Measurements from ENCODE around the gene GSK3A. TPM values are rescaled to one million over a fixed set of nuclear protein-coding genes. Genes with fewer than 3 reads are reported as not detected.

The GSK3A gene
- total RNA-seq, 2 experiments from 2014 or later = 30.5 to 31.7 TPM

- peak overlapping the region; percentile 95 for H3K27ac Mint-ChIP-seq
- peaks cover 77% of the 10 kb centered on the region for H3K4me1 Mint-ChIP-seq (ENCODE audit: low read depth)
- DNase-seq = peak; percentile 88
- no peak for TF ChIP-seq CTCF (IDR thresholded peaks at IDR 0.05)
- ChIA-PET CTCF (interaction anchor here (0.6 to 5.5 kb wide), 13 partner anchors 10 to 203 kb away, joined by 3 to 41 read pairs (median 3); partner anchors contain the start of genes GSK3A and POU2F2), POLR2A (interaction anchor here (0.6 to 1.6 kb wide), 7 partner anchors 9 to 335 kb away, joined by 3 to 6 read pairs (median 4); no protein-coding TSS in a partner anchor)
- peaks cover 63% of the 10 kb centered on the region for H3K36me3 Mint-ChIP-seq (ENCODE audit: low read depth)
- H3K27me3 Mint-ChIP-seq = no peaks in the 10 kb centered on the region
- ATAC-seq = peak; percentile 74
- intact Hi-C loops (cut with micrococcal nuclease) = no loop called here
- H3K4me3 Mint-ChIP-seq = peak overlapping the region; percentile 72
- H3K9me3 Mint-ChIP-seq = no peaks in the 10 kb centered on the region
Measured at GRCh38 chr19:42198676-42199439, 43.5 kb downstream of the GSK3A start.

- DNase-seq (no peak), ATAC-seq (no peak)
- Mint-ChIP-seq H3K4me1 (ENCODE audit: low read depth) (peaks cover 68% of the 10 kb centered on the region), H3K27ac (peak overlapping the region; percentile 59), H3K36me3 (ENCODE audit: low read depth) (peaks cover 52% of the 10 kb centered on the region), H3K4me3 (no peak overlapping the region), H3K27me3 (no peaks in the 10 kb centered on the region), H3K9me3 (peaks cover 1% of the 10 kb centered on the region)
- intact Hi-C loops (cut with micrococcal nuclease) = no loop called here
- no peak for TF ChIP-seq CTCF (IDR thresholded peaks at IDR 0.05)
- CTCF ChIA-PET = interaction anchor here (3.8 to 5.5 kb wide), 2 partner anchors 12 to 82 kb away, joined by 11 to 41 read pairs; no protein-coding TSS in a partner anchor
- POLR2A ChIA-PET = interaction anchor here (0.6 to 1.5 kb wide), 3 partner anchors 10 to 65 kb away, joined by 3 to 6 read pairs (median 3); no protein-coding TSS in a partner anchor
Measured at GRCh38 chr19:42197375-42197817, 45.0 kb downstream of the GSK3A start.

- CTCF ChIA-PET = no interaction called here
Measured at GRCh38 chr19:42196011-42197001, 46.1 kb downstream of the GSK3A start.

GRCh38 chr19:42193706-42194105 is 48.7 kb downstream of the GSK3A start:
- no peak for TF ChIP-seq CTCF (IDR thresholded peaks at IDR 0.05)
- ChIA-PET CTCF (no interaction called here), POLR2A (no interaction called here)
- intact Hi-C loops (cut with micrococcal nuclease) = no loop called here
- no peaks in the 10 kb centered on the region for H3K27me3 Mint-ChIP-seq
- DNase-seq (no peak), ATAC-seq (no peak)
- H3K4me1 Mint-ChIP-seq (ENCODE audit: low read depth) = peaks cover 45% of the 10 kb centered on the region
- peaks cover 23% of the 10 kb centered on the region for H3K36me3 Mint-ChIP-seq (ENCODE audit: low read depth)
- H3K27ac Mint-ChIP-seq = no peak overlapping the region
- peaks cover 1% of the 10 kb centered on the region for H3K9me3 Mint-ChIP-seq
- no peak overlapping the region for H3K4me3 Mint-ChIP-seq

More at GRCh38 chr19:42196011-42197001, 46.1 kb downstream of the GSK3A start:
- peak overlapping the region; percentile 7 for H3K27ac Mint-ChIP-seq
- H3K27me3 Mint-ChIP-seq = no peaks in the 10 kb centered on the region
- POLR2A ChIA-PET = interaction anchor here (0.6 kb wide), 1 partner anchor 8 kb away, joined by 3 read pairs; no protein-coding TSS in a partner anchor
- no peak overlapping the region for H3K4me3 Mint-ChIP-seq
- no peak for DNase-seq
- H3K36me3 Mint-ChIP-seq (ENCODE audit: low read depth) = peaks cover 45% of the 10 kb centered on the region
- ATAC-seq = no peak
- H3K9me3 Mint-ChIP-seq = peaks cover 1% of the 10 kb centered on the region
- intact Hi-C loops (cut with micrococcal nuclease) = no loop called here
- H3K4me1 Mint-ChIP-seq (ENCODE audit: low read depth) = peaks cover 67% of the 10 kb centered on the region
- TF ChIP-seq CTCF (IDR thresholded peaks at IDR 0.05) = no peak
